IPS-15b (cell line): ENCODE results near the gene ISLR.

ENCODE experiments used
- H3K27me3 ChIP-seq: one replicate; pipeline ENCODE4 v1.6.1; 2013; ENCODE audit warnings: low read length; ENCODE audit not compliant: control insufficient read depth, insufficient read depth
- H3K36me3 ChIP-seq: one replicate; pipeline ENCODE4 v1.6.1; 2013; ENCODE audit warnings: low read length; ENCODE audit not compliant: control insufficient read depth, insufficient read depth
- H3K4me1 ChIP-seq: one replicate; pipeline ENCODE4 v1.6.1; 2013; ENCODE audit warnings: mild to moderate bottlenecking, low read length; ENCODE audit not compliant: control insufficient read depth, insufficient read depth
- H3K4me3 ChIP-seq: one replicate; pipeline ENCODE4 v1.5.1; 2013; ENCODE audit warnings: low read depth, low read length
- H3K9ac ChIP-seq: one replicate; pipeline ENCODE4 v1.6.1; 2013; ENCODE audit warnings: low read depth, mild to moderate bottlenecking, low read length
- H3K9me3 ChIP-seq: one replicate; pipeline ENCODE4 v1.6.1; 2013; ENCODE audit warnings: mild to moderate bottlenecking, low read length; ENCODE audit not compliant: control insufficient read depth, insufficient read depth

ISLR gene

GRCh38 chr15:74178326-74179100 lies 5.0 kb downstream of the ISLR start:
- Histone ChIP-seq H3K4me1 (peaks cover under 1% of the 10 kb centered on the region), H3K4me3 (no peak overlapping the region), H3K27me3 (no peaks in the 10 kb centered on the region), H3K9me3 (no peaks in the 10 kb centered on the region), H3K36me3 (no peaks in the 10 kb centered on the region), H3K9ac (no peak overlapping the region)

- no peaks in the 10 kb centered on the region for H3K9me3 ChIP-seq
- no peak overlapping the region for H3K9ac ChIP-seq
- H3K36me3 ChIP-seq: no peaks in the 10 kb centered on the region
- no peak overlapping the region for H3K4me3 ChIP-seq
- no peaks in the 10 kb centered on the region for H3K4me1 ChIP-seq
- H3K27me3 ChIP-seq: no peaks in the 10 kb centered on the region
Measured at GRCh38 chr15:74179101-74179841, 5.8 kb downstream of the ISLR start.

GRCh38 chr15:74179983-74180880 lies 6.7 kb downstream of the ISLR start:
- H3K4me3 ChIP-seq: no peak overlapping the region
- H3K36me3 ChIP-seq: no peaks in the 10 kb centered on the region
- H3K4me1 ChIP-seq: no peaks in the 10 kb centered on the region
- no peaks in the 10 kb centered on the region for H3K27me3 ChIP-seq
- H3K9me3 ChIP-seq: no peaks in the 10 kb centered on the region
- no peak overlapping the region for H3K9ac ChIP-seq

GRCh38 chr15:74180881-74181602 lies 7.5 kb downstream of the ISLR start:
- Histone ChIP-seq H3K36me3 (no peaks in the 10 kb centered on the region), H3K9me3 (no peaks in the 10 kb centered on the region), H3K4me3 (no peak overlapping the region), H3K4me1 (no peaks in the 10 kb centered on the region), H3K9ac (no peak overlapping the region), H3K27me3 (no peaks in the 10 kb centered on the region)

- no peaks in the 10 kb centered on the region for H3K4me1 ChIP-seq
- no peaks in the 10 kb centered on the region for H3K36me3 ChIP-seq
- no peak overlapping the region for H3K9ac ChIP-seq
- no peak overlapping the region for H3K4me3 ChIP-seq
- no peaks in the 10 kb centered on the region for H3K27me3 ChIP-seq
- H3K9me3 ChIP-seq: no peaks in the 10 kb centered on the region
Measured at GRCh38 chr15:74182131-74182530, 8.6 kb downstream of the ISLR start.

GRCh38 chr15:74184582-74185091 lies 11.1 kb downstream of the ISLR start:
- Histone ChIP-seq H3K4me3 (no peak overlapping the region), H3K4me1 (no peaks in the 10 kb centered on the region), H3K36me3 (no peaks in the 10 kb centered on the region), H3K9ac (no peak overlapping the region), H3K27me3 (no peaks in the 10 kb centered on the region), H3K9me3 (no peaks in the 10 kb centered on the region)

DNA sequence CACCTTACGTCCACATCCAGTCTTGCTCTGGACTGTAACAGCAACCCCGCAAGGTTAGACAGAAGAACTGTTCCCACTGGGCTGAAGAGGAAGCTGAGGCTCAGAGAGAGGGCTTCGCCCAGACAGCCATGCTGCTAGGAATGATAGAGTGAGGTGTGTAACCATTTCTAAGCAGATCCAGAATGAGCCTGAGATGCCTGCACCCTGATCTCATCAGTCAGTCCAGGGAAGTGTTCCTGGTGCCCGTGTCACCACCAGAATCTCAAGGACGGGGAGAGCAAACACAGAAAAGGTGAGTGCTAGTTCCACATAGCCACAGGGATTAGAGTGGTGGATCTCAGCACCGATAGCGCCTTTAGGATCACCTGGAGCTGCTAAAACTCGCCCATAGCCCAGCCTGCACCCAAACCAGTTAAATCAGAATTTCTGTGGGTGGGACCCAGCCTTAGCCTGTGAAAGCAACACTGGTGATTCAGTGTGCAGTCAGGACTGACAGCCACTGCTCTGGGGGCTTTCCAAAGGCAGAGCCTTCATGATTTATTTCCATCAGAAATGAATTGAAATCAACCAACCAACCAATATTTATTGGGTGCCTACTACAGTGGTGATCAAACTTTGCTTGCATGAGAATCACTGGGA lies 12.3 kb downstream of the ISLR start:
- Histone ChIP-seq H3K4me3 (no peak overlapping the region), H3K27me3 (no peaks in the 10 kb centered on the region), H3K9me3 (no peaks in the 10 kb centered on the region), H3K4me1 (no peaks in the 10 kb centered on the region), H3K36me3 (peaks cover 3% of the 10 kb centered on the region), H3K9ac (no peak overlapping the region)

GRCh38 chr15:74188216-74188615 lies 14.7 kb downstream of the ISLR start:
- no peaks in the 10 kb centered on the region for H3K9me3 ChIP-seq
- no peak overlapping the region for H3K4me3 ChIP-seq
- H3K36me3 ChIP-seq: peaks cover 4% of the 10 kb centered on the region
- no peak overlapping the region for H3K9ac ChIP-seq
- no peaks in the 10 kb centered on the region for H3K4me1 ChIP-seq
- H3K27me3 ChIP-seq: no peaks in the 10 kb centered on the region

DNA sequence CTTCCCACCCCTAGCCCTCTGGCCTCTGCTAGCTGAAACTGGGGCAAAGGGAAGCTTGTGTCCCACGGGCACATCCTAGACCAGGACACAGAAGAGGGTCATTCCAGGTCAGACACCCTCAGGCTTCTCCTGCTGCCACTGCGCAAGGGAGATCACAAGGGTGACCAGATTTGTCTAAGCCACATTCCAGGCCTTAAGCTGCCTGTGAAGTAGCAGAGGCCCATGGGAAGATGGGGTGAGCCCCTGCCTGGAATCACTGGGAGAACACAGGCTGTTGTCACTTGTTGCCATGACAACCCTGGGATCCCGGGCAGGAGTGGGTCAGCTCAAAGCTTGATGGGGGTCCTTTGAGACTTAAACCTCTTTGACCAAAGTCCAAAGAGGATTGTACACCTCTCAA lies 18.3 kb downstream of the ISLR start:
- Histone ChIP-seq H3K4me3 (no peak overlapping the region), H3K4me1 (no peaks in the 10 kb centered on the region), H3K9ac (no peak overlapping the region), H3K9me3 (no peaks in the 10 kb centered on the region), H3K36me3 (peaks cover 7% of the 10 kb centered on the region), H3K27me3 (no peaks in the 10 kb centered on the region)

DNA sequence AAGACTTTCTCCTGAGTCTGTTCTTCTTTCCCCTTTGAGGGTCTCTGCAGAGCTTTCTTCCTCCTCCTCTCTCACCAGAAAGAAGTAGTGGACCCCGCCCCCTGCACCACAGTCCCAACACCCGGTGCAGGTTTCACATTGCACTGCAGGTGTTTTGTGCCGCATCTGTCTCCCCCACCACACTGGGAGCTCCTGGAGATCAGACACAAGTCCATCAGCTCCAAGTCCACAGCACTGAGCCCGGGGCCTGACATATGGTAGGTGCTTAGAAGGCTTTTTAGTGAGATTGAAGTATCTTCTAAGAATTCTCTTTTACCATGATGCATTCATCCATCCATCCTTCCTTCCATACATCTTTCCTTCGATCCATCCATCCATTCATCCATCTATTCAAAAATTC lies 19.2 kb downstream of the ISLR start:
- Histone ChIP-seq H3K36me3 (peaks cover 7% of the 10 kb centered on the region), H3K4me3 (no peak overlapping the region), H3K27me3 (no peaks in the 10 kb centered on the region), H3K9ac (no peak overlapping the region), H3K4me1 (no peaks in the 10 kb centered on the region), H3K9me3 (no peaks in the 10 kb centered on the region)
